Ovary (tissue), 9 donors: ENCODE results near the gene ARF1. TPM values are rescaled to one million over a fixed set of nuclear protein-coding genes. Genes with fewer than 3 reads are reported as not detected.

ENCODE experiments used
- DNase-seq, 5 donors: peaks; one replicate each; pipeline ENCODE4 v3.0.0-alpha.2; 2019 to 2020
- H3K27ac ChIP-seq, 2 donors: fragments of 200-600 bp; one replicate each; pipeline versions ENCODE4 v1.5.1 to v1.8.0; 2019 to 2022
- H3K27me3 ChIP-seq: fragments of 200-600 bp; one replicate; pipeline ENCODE4 v1.8.0; 2022
- H3K36me3 ChIP-seq: fragments of 200-600 bp; sonication (generic); one replicate; pipeline ENCODE4 v1.5.1; 2019
- H3K4me1 ChIP-seq: one replicate; pipeline ENCODE4 v1.8.1; 2013; ENCODE audit warnings: mild to moderate bottlenecking, moderate library complexity; ENCODE audit not compliant: insufficient read depth
- H3K4me3 ChIP-seq: fragments of 200-600 bp; sonication (generic); one replicate; pipeline ENCODE4 v1.5.1; 2017
- H3K9me3 ChIP-seq, 2 donors: fragments of 200-600 bp in 1 of 2; sonication (generic) in 1 of 2; one replicate each; pipeline versions ENCODE4 v1.5.1 to v1.8.1; 2013 to 2019; ENCODE audit warnings: mild to moderate bottlenecking in 1 of 2, moderate library complexity in 1 of 2
- CTCF ChIP-seq, 3 donors: fragments of 450-650 bp in 2 of 3; fragments of 200-600 bp in 1 of 3; IDR thresholded peaks; one replicate each; pipeline versions ENCODE4 v1.5.1 to v1.8.0; 2016 to 2022; ENCODE audit warnings: antibody characterized with exemption in 3 of 3, mild to moderate bottlenecking in 1 of 3
- EP300 ChIP-seq: sonication (generic); formaldehyde crosslinking; IDR thresholded peaks from one replicate; pipeline ENCODE4 v1.6.1; 2017; ENCODE audit warnings: antibody characterized with exemption
- POLR2A ChIP-seq: fragments of 450-650 bp; IDR thresholded peaks from one replicate; pipeline ENCODE4 v1.6.1; 2017; ENCODE audit warnings: antibody characterized with exemption, mild to moderate bottlenecking, moderate library complexity
- WGBS, 3 donors: extraction: QIAGEN DNeasy Blood & Tissue Kit in 1 of 3; methylation state at CpG; one replicate each; pipeline versions ENCODE4 v1.1.5 to v1.1.7; 2013 to 2017; 5-methylcytosine and 5-hydroxymethylcytosine counted together
- intact Hi-C, 4 donors: fragments of 100-400 bp; cut with DNase I; formaldehyde crosslinking; loops; one replicate each; pipeline versions ENCODE4 v1.11.0 to v1.15.1; 2022 to 2023
- polyA plus RNA-seq, 2 donors: library from polyadenylated mRNA; stranded (reverse); fragments of 200-250 nt in 1 of 2; fragments of 350-450 nt in 1 of 2; fragmentation: Illumina TruSeq in 1 of 2; extraction: RNeasy Lipid Tissue Mini Kit (QIAGEN cat#74804) in 1 of 2; gene quantifications; one replicate each; pipeline ENCODE4 v1.2.3, GENCODE V29; 2013 to 2014
- total RNA-seq, 7 donors: library from RNA; depleted of rRNA in 2 of 7; stranded (reverse); fragments of >200 nt in 2 of 7; fragmentation: NEBNext Ultra II Directional in 3 of 7; extraction: Animal tissue kit (Norgen Biotek cat#: 25700) in 3 of 7; gene quantifications; one replicate each; pipeline versions ENCODE4 v1.1.0 to v1.2.4, GENCODE V29; 2016 to 2023
- donor health status: DM: no; HTN: no; CAD: no; lungs with moderate emphysema.
- donor health status: DM: no; HTN: no; CAD: no.
- donor health status: Bipolar disorder and iron deficiency.
- donor health status: DM: yes; HTN: yes; CAD: no.
- donor health status: DM: no; HTN: no; CAD: no.
- donor health status: DM: yes; HTN: yes; CAD: no.

The ARF1 gene
- total and polyA plus RNA-seq, 9 donors = 179 to 345 (median 285) TPM

- intact Hi-C loops = no loop called here
- H3K4me3 ChIP-seq = no peak overlapping the region
- TF ChIP-seq POLR2A (no peak), CTCF (IDR thresholded peaks at IDR 0.05) (no peak), EP300 (no peak)
- H3K27me3 ChIP-seq = no peaks in the 10 kb centered on the region
- peaks cover 1% of the 10 kb centered on the region for H3K4me1 ChIP-seq
- H3K36me3 ChIP-seq = no peaks in the 10 kb centered on the region
- WGBS, 3 donors = 78 to 88% (median 81%) methylated on average over 5 of the region's 5 CpGs
- peak in 2 of 5 donors; percentile 2 to 9 for DNase-seq
- H3K27ac ChIP-seq = no peak overlapping the region
- no peaks in the 10 kb centered on the region for H3K9me3 ChIP-seq
Measured at GRCh38 chr1:228035844-228036243, 46.7 kb upstream of the ARF1 start.

DNA sequence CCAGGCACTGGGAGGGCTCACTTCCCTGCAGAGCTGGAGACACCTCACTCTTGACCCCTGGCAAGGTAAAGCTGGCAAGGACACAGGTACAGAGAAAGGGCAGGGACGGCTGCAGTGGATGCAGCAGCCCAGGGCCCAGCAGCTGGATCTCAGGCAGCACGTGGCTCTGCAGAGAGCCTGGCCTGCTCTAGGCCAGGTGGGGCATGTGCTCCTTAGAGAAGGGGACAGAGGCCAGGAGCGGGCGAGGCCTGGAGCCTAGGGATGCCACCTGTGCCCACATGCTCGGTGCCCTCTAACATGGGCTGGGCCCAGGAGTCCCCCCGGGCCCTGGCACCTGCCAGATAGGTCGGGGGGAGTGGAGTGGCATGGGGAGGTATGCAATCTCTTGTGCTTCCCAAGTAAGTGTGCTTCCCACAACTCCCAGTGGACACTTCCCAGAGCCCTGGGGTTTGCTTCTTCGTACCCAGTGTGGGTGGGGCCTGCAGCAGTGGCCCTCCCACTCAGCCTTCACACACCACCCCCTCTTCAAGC lies 45.7 kb upstream of the ARF1 start:
- 73 to 82% (median 76%) methylated on average over 8 of the region's 8 CpGs for WGBS, 3 donors
- H3K9me3 ChIP-seq = no peaks in the 10 kb centered on the region
- intact Hi-C loops = no loop called here
- TF ChIP-seq CTCF (IDR thresholded peaks at IDR 0.05) = no peak
- TF ChIP-seq EP300 = no peak
- TF ChIP-seq POLR2A = no peak
- H3K4me1 ChIP-seq = peaks cover 1% of the 10 kb centered on the region
- DNase-seq = peak in 2 of 5 donors; percentile 5 to 17
- no peak overlapping the region for H3K27ac ChIP-seq
- H3K4me3 ChIP-seq = no peak overlapping the region
- H3K27me3 ChIP-seq = no peaks in the 10 kb centered on the region
- no peaks in the 10 kb centered on the region for H3K36me3 ChIP-seq

DNA sequence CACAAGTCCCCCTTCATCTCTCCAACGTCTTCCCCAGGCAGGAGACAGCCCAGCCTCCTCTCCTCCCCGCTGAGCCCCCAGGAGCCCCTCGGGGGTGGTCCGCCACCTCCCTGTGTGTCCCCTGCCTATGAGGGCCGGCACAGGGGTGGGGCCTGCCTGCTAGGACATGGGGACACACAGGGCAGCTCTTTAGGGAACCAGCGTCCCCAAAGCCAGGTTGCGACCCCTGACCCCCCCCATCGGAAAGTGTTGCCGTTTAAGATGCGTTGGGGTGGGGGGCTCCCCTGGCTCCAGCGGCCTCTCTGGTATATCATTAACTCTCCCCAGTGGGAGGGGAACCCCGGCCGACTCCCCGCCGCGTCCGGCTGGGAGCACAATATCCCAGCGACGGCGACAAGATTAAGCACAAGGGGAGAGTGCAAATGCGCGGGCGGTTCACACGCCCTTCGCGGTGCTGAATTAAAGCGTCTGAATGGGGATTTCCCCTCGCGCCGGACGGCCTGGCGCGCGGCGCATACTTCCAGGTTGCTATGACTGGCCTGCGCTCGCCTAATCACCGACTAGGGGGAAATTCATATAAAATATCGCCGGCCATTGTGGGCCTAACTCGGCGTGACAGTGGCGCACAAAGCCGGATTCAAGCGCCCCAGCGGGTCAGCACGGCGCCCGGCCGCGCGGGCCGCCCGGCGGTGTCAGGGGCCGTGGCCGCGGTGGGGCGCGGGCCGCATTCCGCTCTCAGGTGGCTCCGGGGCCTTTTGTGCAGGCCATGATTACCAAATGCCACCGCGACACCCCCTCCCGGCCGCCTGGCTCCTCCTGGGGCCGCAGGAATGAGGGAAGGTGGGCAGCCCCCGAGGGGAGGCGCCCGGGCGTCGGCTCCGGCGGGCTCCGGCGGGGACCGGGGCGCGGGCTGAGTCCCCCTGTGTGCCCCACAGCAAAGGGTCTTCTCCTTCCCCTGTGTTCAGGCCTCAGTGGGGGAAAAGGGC lies 44.8 kb upstream of the ARF1 start:
- H3K27me3 ChIP-seq = no peaks in the 10 kb centered on the region
- TF ChIP-seq EP300 (no peak), POLR2A (no peak), CTCF (IDR thresholded peaks at IDR 0.05) (no peak)
- peaks cover 1% of the 10 kb centered on the region for H3K4me1 ChIP-seq
- peak in 2 of 5 donors; percentile 7 to 25 for DNase-seq
- 5 to 7% (median 6%) methylated on average over 52 to 80 of the region's 80 CpGs for WGBS, 3 donors
- no peak overlapping the region for H3K27ac ChIP-seq
- no peaks in the 10 kb centered on the region for H3K9me3 ChIP-seq
- intact Hi-C loops = no loop called here
- H3K4me3 ChIP-seq = no peak overlapping the region
- no peaks in the 10 kb centered on the region for H3K36me3 ChIP-seq

GRCh38 chr1:228038387-228039005 lies 44.0 kb upstream of the ARF1 start:
- WGBS, 3 donors = 65 to 81% (median 67%) methylated on average over 9 to 11 of the region's 11 CpGs
- Histone ChIP-seq H3K27me3 (no peaks in the 10 kb centered on the region), H3K36me3 (no peaks in the 10 kb centered on the region), H3K4me1 (peaks cover 1% of the 10 kb centered on the region), H3K9me3 (no peaks in the 10 kb centered on the region), H3K27ac (no peak overlapping the region), H3K4me3 (no peak overlapping the region)
- TF ChIP-seq POLR2A = no peak
- no peak for TF ChIP-seq CTCF (IDR thresholded peaks at IDR 0.05)
- TF ChIP-seq EP300 = no peak
- intact Hi-C loops = no loop called here
- DNase-seq = peak in 2 of 5 donors; percentile 5 to 8
